ENCODE measurements around the gene FAM50B.

DNA sequence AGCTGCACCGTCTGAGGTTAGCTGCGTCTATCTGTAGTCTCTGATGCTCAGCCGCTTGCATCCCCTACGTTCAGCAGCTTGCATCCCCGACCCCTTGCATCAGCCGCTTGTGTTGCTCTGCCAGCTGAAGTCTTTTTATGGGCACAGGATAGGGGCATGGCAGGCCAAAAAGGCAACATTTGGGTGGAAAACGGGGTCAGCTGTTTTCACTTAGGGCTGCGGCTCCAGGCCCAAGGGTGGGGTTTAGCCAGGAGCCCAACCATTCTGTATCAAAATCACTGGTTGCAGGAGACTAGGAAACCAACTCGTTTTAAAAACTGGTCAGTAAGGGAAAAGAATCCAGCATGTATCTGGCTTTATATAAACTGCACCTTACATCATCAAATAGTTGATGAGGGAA is 49.9 kb downstream of the FAM50B start:
- TF ChIP-seq, protein P1, sequence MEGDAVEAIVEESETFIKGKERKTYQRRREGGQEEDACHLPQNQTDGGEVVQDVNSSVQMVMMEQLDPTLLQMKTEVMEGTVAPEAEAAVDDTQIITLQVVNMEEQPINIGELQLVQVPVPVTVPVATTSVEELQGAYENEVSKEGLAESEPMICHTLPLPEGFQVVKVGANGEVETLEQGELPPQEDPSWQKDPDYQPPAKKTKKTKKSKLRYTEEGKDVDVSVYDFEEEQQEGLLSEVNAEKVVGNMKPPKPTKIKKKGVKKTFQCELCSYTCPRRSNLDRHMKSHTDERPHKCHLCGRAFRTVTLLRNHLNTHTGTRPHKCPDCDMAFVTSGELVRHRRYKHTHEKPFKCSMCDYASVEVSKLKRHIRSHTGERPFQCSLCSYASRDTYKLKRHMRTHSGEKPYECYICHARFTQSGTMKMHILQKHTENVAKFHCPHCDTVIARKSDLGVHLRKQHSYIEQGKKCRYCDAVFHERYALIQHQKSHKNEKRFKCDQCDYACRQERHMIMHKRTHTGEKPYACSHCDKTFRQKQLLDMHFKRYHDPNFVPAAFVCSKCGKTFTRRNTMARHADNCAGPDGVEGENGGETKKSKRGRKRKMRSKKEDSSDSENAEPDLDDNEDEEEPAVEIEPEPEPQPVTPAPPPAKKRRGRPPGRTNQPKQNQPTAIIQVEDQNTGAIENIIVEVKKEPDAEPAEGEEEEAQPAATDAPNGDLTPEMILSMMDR (IDR thresholded peaks at IDR 0.05; ENCODE audit: low read depth, low read length, poor library complexity, severe bottlenecking) = no peak
- TF ChIP-seq EZH2phosphoT487 (IDR thresholded peaks at IDR 0.05; ENCODE audit: borderline replicate concordance, low read length) = no peak
